Right kidney (tissue), 1 donor: ENCODE measurements around the gene RALGDS.

Experiments
- DNase-seq: peaks from one replicate; pipeline ENCODE4 v3.0.0-alpha.2; 2016

The RALGDS gene

GRCh38 chr9:133135146-133135745 lies 14.2 kb upstream of the RALGDS start:
- DNase-seq: no peak

GRCh38 chr9:133134388-133135145 lies 13.5 kb upstream of the RALGDS start:
- no peak for DNase-seq

GRCh38 chr9:133133681-133134387 lies 12.8 kb upstream of the RALGDS start:
- DNase-seq: no peak

- no peak for DNase-seq
Observed at GRCh38 chr9:133132174-133132573, 11.1 kb upstream of the RALGDS start.

GRCh38 chr9:133131506-133131905 lies 10.5 kb upstream of the RALGDS start:
- no peak for DNase-seq

GRCh38 chr9:133130685-133131244 lies 9.7 kb upstream of the RALGDS start:
- DNase-seq: no peak

- no peak for DNase-seq
Observed at GRCh38 chr9:133129001-133129795, 8.2 kb upstream of the RALGDS start.

GRCh38 chr9:133128152-133128551 lies 7.1 kb upstream of the RALGDS start:
- no peak for DNase-seq

- DNase-seq: no peak
Observed at GRCh38 chr9:133127340-133127981, 6.4 kb upstream of the RALGDS start.

- no peak for DNase-seq
Observed at GRCh38 chr9:133126697-133127339, 5.8 kb upstream of the RALGDS start.

GRCh38 chr9:133125941-133126696 lies 5.1 kb upstream of the RALGDS start:
- peak; percentile 45 for DNase-seq

- no peak for DNase-seq
Observed at GRCh38 chr9:133124907-133125275, 3.9 kb upstream of the RALGDS start.

- DNase-seq: no peak
Observed at GRCh38 chr9:133124123-133124906, 3.3 kb upstream of the RALGDS start.

- no peak for DNase-seq
Observed at GRCh38 chr9:133122935-133123611, 2.0 kb upstream of the RALGDS start.

GRCh38 chr9:133122605-133122934 lies 1.5 kb upstream of the RALGDS start:
- no peak for DNase-seq

GRCh38 chr9:133121915-133122550 lies 993 bp upstream of the RALGDS start:
- DNase-seq: no peak

- peak; percentile 68 for DNase-seq
Observed at GRCh38 chr9:133120501-133121197, 391 bp downstream of the RALGDS start.
